Right lobe of liver (tissue), 6 donors: ENCODE measurements around the gene ATP5MG. TPM values are rescaled to one million over a fixed set of nuclear protein-coding genes. Genes with fewer than 3 reads are reported as not detected.
A peak's percentile ranks its signal among the peaks of the same experiment; 100 is the strongest.
"Not testable (repeated sequence)": the region's sequence is repeated elsewhere in the genome, so short reads cannot be mapped to it uniquely, and the experiment has no call there.

ENCODE experiments used
- ATAC-seq, 4 donors: fragments of 200-7000 bp; cut with Tn5 transposase; one replicate each; pipeline ENCODE4 v1.9.1; 2020; ENCODE audit warnings: mild to moderate bottlenecking in 4 of 4, moderate library complexity in 4 of 4
- DNase-seq, 3 donors: peaks; one replicate each; pipeline ENCODE4 v3.0.0-alpha.2; 2020
- H3K27ac ChIP-seq, 3 donors: fragments of 200-600 bp; one replicate each; pipeline ENCODE4 v1.8.0; 2022
- H3K27me3 ChIP-seq, 2 donors: fragments of 200-600 bp; one replicate each; pipeline ENCODE4 v1.8.0; 2022
- H3K36me3 ChIP-seq, 4 donors: fragments of 200-600 bp; sonication (generic) in 1 of 4; one replicate each; pipeline versions ENCODE4 v1.5.1 to v1.8.0; 2017 to 2022; ENCODE audit warnings: control low read depth in 1 of 4
- H3K4me1 ChIP-seq, 4 donors: fragments of 200-600 bp; sonication (generic) in 1 of 4; one replicate each; pipeline versions ENCODE4 v1.5.1 to v1.8.0; 2017 to 2022; ENCODE audit warnings: control low read depth in 1 of 4
- H3K4me3 ChIP-seq, 3 donors: fragments of 200-600 bp; one replicate each; pipeline ENCODE4 v1.8.0; 2022
- H3K9me3 ChIP-seq, 4 donors: fragments of 200-600 bp; sonication (generic) in 1 of 4; one replicate each; pipeline versions ENCODE4 v1.5.1 to v1.8.0; 2017 to 2022; ENCODE audit warnings: control low read depth in 1 of 4
- CTCF ChIP-seq, 4 donors: fragments of 200-600 bp in 3 of 4; fragments of 450-650 bp in 1 of 4; IDR thresholded peaks; one replicate each; pipeline versions ENCODE4 v1.5.1 to v1.8.0; 2016 to 2022; ENCODE audit warnings: antibody characterized with exemption in 4 of 4, mild to moderate bottlenecking in 2 of 4
- POLR2A ChIP-seq: fragments of 450-650 bp; IDR thresholded peaks from one replicate; pipeline ENCODE4 v1.6.1; 2017; ENCODE audit warnings: antibody characterized with exemption, mild to moderate bottlenecking
- WGBS: methylation state at CpG from one replicate; pipeline ENCODE4 v1.1.6; 2018; ENCODE audit warnings: low coverage, low lambda C conversion rate; ENCODE audit not compliant: insufficient coverage; ENCODE audit errors: missing lambda C conversion rate; 5-methylcytosine and 5-hydroxymethylcytosine counted together
- intact Hi-C, 2 donors: fragments of 100-400 bp; cut with DNase I; formaldehyde crosslinking; loops; one replicate each; pipeline versions ENCODE4 v1.11.2 to v1.14.1; 2022
- total RNA-seq, 6 experiments: library from RNA; depleted of rRNA in 2 of 6; stranded (reverse); fragments of >200 nt in 2 of 6; fragmentation: NEBNext Ultra II Directional in 3 of 6; extraction: Animal tissue kit (Norgen Biotek cat#: 25700) in 3 of 6; gene quantifications; one replicate each; pipeline versions ENCODE4 v1.1.0 to v1.2.4, GENCODE V29; 2016 to 2023
- donor health status: DM: no; HTN: yes; CAD: no.
- donor health status: DM: no; HTN: no; CAD: no.
- donor health status: DM: no; HTN: no; CAD: no.
- donor health status: DM: no; HTN: yes; CAD: no.
- donor health status: DM: no; HTN: yes; CAD: no.

ATP5MG gene
- total RNA-seq, 6 experiments from 2014 or later, result 32.6 to 127 (median 89.5) TPM

- Histone ChIP-seq H3K4me1 (peaks cover 0 to 23% (median 7%) of the 10 kb centered on the region in 4 donors), H3K36me3 (peaks cover 0 to 34% (median 11%) of the 10 kb centered on the region in 4 donors), H3K27ac (no peak overlapping the region), H3K4me3 (no peak overlapping the region), H3K27me3 (no peaks in the 10 kb centered on the region), H3K9me3 (no peaks in the 10 kb centered on the region)
- ATAC-seq (no peak), DNase-seq (no peak)
- WGBS, result 35% methylated on average over 3 of the region's 3 CpGs
- TF ChIP-seq POLR2A, result no peak
- no peak for TF ChIP-seq CTCF (IDR thresholded peaks at IDR 0.05)
- intact Hi-C loops, result no loop called here
Observed at GRCh38 chr11:118398791-118399559, 2.4 kb upstream of the ATP5MG start.

GRCh38 chr11:118401880-118402590, 629 bp downstream of the ATP5MG start:
- Histone ChIP-seq H3K27me3 (no peaks in the 10 kb centered on the region), H3K4me1 (peaks cover 0 to 24% (median 8%) of the 10 kb centered on the region in 4 donors), H3K4me3 (peak overlapping the region; percentile 77 to 89 (median 79)), H3K27ac (peak overlapping the region; percentile 82 to 92 (median 84)), H3K36me3 (peaks cover 0 to 25% (median 0%) of the 10 kb centered on the region in 4 donors), H3K9me3 (no peaks in the 10 kb centered on the region)
- intact Hi-C loops, result loop anchor here in 1 of 2 donors (10.0 kb wide), 1 partner anchor 73 kb away; no protein-coding TSS in a partner anchor
- TF ChIP-seq POLR2A (no peak), CTCF (IDR thresholded peaks at IDR 0.05) (no peak)
- no peak for DNase-seq
- WGBS, result under 1% methylated on average over 22 of the region's 22 CpGs
- ATAC-seq, result peak; percentile 35 to 68 (median 52)

GRCh38 chr11:118402594-118402993, 1.2 kb downstream of the ATP5MG start:
- intact Hi-C loops, result loop anchor here in 1 of 2 donors (10.0 kb wide), 1 partner anchor 72 kb away; no protein-coding TSS in a partner anchor
- WGBS, result 50% methylated on average over 2 of the region's 7 CpGs
- H3K9me3 ChIP-seq, H3K27me3 ChIP-seq, DNase-seq, ATAC-seq: not testable (repeated sequence)
- H3K4me3 ChIP-seq, result peak overlapping the region; percentile 77 to 89 (median 79)
- peaks cover 0 to 24% (median 8%) of the 10 kb centered on the region in 4 donors for H3K4me1 ChIP-seq
- H3K36me3 ChIP-seq, result peaks cover 0 to 25% (median 0%) of the 10 kb centered on the region in 4 donors
- H3K27ac ChIP-seq, result peak overlapping the region; percentile 3 to 92 (median 84)

GRCh38 chr11:118406599-118407166, 5.3 kb downstream of the ATP5MG start:
- no peak for ATAC-seq
- 59% methylated on average over 7 of the region's 7 CpGs for WGBS
- Histone ChIP-seq H3K9me3 (no peaks in the 10 kb centered on the region), H3K4me1 (peaks cover 0 to 18% (median 8%) of the 10 kb centered on the region in 4 donors), H3K27ac (no peak overlapping the region), H3K4me3 (no peak overlapping the region), H3K36me3 (peaks cover 0 to 42% (median 7%) of the 10 kb centered on the region in 4 donors), H3K27me3 (no peaks in the 10 kb centered on the region)
- intact Hi-C loops, result loop anchor here in 1 of 2 donors (10.0 kb wide), 1 partner anchor 68 kb away; no protein-coding TSS in a partner anchor
- DNase-seq, result no peak
- TF ChIP-seq POLR2A (no peak), CTCF (IDR thresholded peaks at IDR 0.05) (no peak)
